Medulla oblongata (tissue), 1 donor: ENCODE results near the gene NMT1.

ENCODE experiments used
- DNase-seq: peaks from one replicate; pipeline ENCODE4 v3.0.0-alpha.2; 2015; ENCODE audit errors: extremely low spot score

NMT1 gene

GRCh38 chr17:45150911-45151809 is 90.0 kb downstream of the NMT1 start:
- no peak for DNase-seq

- no peak for DNase-seq
Measured at GRCh38 chr17:45155029-45155428, 93.9 kb downstream of the NMT1 start.

- no peak for DNase-seq
Measured at GRCh38 chr17:45155483-45155882, 94.4 kb downstream of the NMT1 start.

GRCh38 chr17:45156242-45156641 is 95.1 kb downstream of the NMT1 start:
- DNase-seq = no peak
